GM18507 (cell line): ENCODE results near the gene C1QTNF6.

Experiments used
- DNase-seq: peaks from one replicate; pipeline ENCODE4 v3.0.0; 2011; ENCODE audit warnings: low read depth; ENCODE audit not compliant: insufficient read length; ENCODE audit errors: extremely low spot score
- FAIRE-seq: peaks from 2 replicates; lab custom pipeline; 2011; peaks lifted over from hg19 to GRCh38; lab: Jason Lieb, UNC

C1QTNF6 gene

GRCh38 chr22:37224757-37225420 lies 36.8 kb upstream of the C1QTNF6 start:
- DNase-seq (no peak), FAIRE-seq (no peak)

- DNase-seq (no peak), FAIRE-seq (peak; percentile 93)
These were observed 36.0 kb upstream of the C1QTNF6 start for GRCh38 chr22:37223965-37224551.

- FAIRE-seq = peak; percentile 88
- DNase-seq = no peak
These were observed 34.5 kb upstream of the C1QTNF6 start for GRCh38 chr22:37222440-37222971.

- peak; percentile 50 for FAIRE-seq
- no peak for DNase-seq
These were observed 33.6 kb upstream of the C1QTNF6 start for GRCh38 chr22:37221424-37222333.

GRCh38 chr22:37220543-37220981 lies 32.5 kb upstream of the C1QTNF6 start:
- FAIRE-seq (peak; percentile 93), DNase-seq (no peak)

- DNase-seq (no peak), FAIRE-seq (no peak)
These were observed 31.5 kb upstream of the C1QTNF6 start for GRCh38 chr22:37219533-37219932.

GRCh38 chr22:37218771-37219411 lies 30.8 kb upstream of the C1QTNF6 start:
- peak; percentile 65 for DNase-seq
- FAIRE-seq = peak; percentile 100

GRCh38 chr22:37218399-37218770 lies 30.3 kb upstream of the C1QTNF6 start:
- DNase-seq (no peak), FAIRE-seq (no peak)

- peak; percentile 81 for FAIRE-seq
- DNase-seq = no peak
These were observed 27.8 kb upstream of the C1QTNF6 start for GRCh38 chr22:37215890-37216289.

GRCh38 chr22:37214731-37215030 lies 26.6 kb upstream of the C1QTNF6 start:
- FAIRE-seq (no peak), DNase-seq (no peak)

GRCh38 chr22:37213941-37214730 lies 26.1 kb upstream of the C1QTNF6 start:
- DNase-seq (no peak), FAIRE-seq (no peak)

GRCh38 chr22:37213218-37213855 lies 25.3 kb upstream of the C1QTNF6 start:
- no peak for FAIRE-seq
- no peak for DNase-seq

- DNase-seq (no peak), FAIRE-seq (no peak)
These were observed 24.3 kb upstream of the C1QTNF6 start, which contains the start of gene SSTR3 for GRCh38 chr22:37212174-37212906. SSTR3 (minus strand) TSS chr22:37212477; CDS start chr22:37207803, 4,674 bp downstream.

GRCh38 chr22:37211866-37212173 lies 23.8 kb upstream of the C1QTNF6 start:
- FAIRE-seq (no peak), DNase-seq (no peak)

GRCh38 chr22:37211075-37211865 lies 23.2 kb upstream of the C1QTNF6 start:
- FAIRE-seq = no peak

GRCh38 chr22:37210041-37210803 lies 22.2 kb upstream of the C1QTNF6 start:
- no peak for DNase-seq
- FAIRE-seq = no peak

More at GRCh38 chr22:37211075-37211865, 23.2 kb upstream of the C1QTNF6 start:
- no peak for DNase-seq
